ENCODE results near the gene CCDC91. TPM values are rescaled to one million over a fixed set of nuclear protein-coding genes. Genes with fewer than 3 reads are reported as not detected.

The CCDC91 gene
- total and polyA plus RNA-seq, 2 donors from 2014 or later: 17.5 to 35.7 TPM

DNA sequence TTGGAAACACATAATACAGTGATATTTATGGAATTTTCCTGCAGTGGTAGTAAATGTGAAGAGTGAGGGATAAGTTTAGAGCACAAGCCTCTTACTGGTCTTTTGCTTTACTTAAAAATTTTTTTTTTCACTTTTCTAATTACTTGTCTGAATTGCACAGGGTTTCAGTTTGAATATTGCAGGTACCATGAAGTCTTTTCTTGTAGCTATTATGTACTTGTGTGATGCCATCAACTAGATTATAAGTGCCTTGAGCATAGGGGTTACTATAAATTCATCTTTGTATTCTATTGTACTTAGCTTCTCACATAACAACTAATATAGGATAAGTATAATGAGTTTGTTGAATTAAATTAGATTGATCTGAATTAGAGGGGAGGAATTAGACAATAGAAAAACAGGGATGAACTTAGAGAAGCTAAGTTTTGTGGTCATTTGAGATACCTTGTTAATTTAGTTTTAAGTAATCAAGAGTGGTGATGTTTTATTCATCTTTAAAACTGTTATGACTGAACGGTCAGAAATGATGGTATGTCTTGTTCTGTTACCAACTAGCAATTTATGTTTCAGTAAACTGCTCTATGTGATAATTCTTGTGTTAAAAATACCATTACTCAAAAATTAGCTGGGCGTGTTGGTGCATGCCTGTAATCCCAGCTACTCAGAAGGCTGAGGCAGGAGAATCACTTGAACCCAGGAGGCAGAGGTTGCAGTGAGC lies 42.1 kb downstream of the CCDC91 start:
- TF ChIP-seq, protein P1, sequence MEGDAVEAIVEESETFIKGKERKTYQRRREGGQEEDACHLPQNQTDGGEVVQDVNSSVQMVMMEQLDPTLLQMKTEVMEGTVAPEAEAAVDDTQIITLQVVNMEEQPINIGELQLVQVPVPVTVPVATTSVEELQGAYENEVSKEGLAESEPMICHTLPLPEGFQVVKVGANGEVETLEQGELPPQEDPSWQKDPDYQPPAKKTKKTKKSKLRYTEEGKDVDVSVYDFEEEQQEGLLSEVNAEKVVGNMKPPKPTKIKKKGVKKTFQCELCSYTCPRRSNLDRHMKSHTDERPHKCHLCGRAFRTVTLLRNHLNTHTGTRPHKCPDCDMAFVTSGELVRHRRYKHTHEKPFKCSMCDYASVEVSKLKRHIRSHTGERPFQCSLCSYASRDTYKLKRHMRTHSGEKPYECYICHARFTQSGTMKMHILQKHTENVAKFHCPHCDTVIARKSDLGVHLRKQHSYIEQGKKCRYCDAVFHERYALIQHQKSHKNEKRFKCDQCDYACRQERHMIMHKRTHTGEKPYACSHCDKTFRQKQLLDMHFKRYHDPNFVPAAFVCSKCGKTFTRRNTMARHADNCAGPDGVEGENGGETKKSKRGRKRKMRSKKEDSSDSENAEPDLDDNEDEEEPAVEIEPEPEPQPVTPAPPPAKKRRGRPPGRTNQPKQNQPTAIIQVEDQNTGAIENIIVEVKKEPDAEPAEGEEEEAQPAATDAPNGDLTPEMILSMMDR (IDR thresholded peaks at IDR 0.05; ENCODE audit: borderline replicate concordance, extremely low read depth, insufficient read depth): no peak
- DNase-seq: no peak
- H3K36me3 ChIP-seq (ENCODE audit: control insufficient read depth in 2 of 3, insufficient read depth in 3 of 3, low read length in 3 of 3): no peaks in the 10 kb centered on the region
- no peak overlapping the region for H3K27ac ChIP-seq (ENCODE audit: low read depth in 2 of 2, low read length in 2 of 2)
- no peak overlapping the region for H3K4me3 ChIP-seq (ENCODE audit: low read length in 3 of 3)
- no peak for FAIRE-seq
- intact Hi-C loops (cut with DNase I): no loop called here
- H3K4me1 ChIP-seq (ENCODE audit: control insufficient read depth in 2 of 3, insufficient read depth in 2 of 3, low read depth in 1 of 3, low read length in 3 of 3): no peaks in the 10 kb centered on the region
- no peaks in the 10 kb centered on the region for H3K9me3 ChIP-seq (ENCODE audit: control insufficient read depth in 2 of 3, insufficient read depth in 1 of 3, low read length in 3 of 3)
- no peaks in the 10 kb centered on the region for H3K27me3 ChIP-seq (ENCODE audit: control insufficient read depth, insufficient read depth, low read length)
- no peak overlapping the region for H3K9ac ChIP-seq (ENCODE audit: low read length in 3 of 3)

DNA sequence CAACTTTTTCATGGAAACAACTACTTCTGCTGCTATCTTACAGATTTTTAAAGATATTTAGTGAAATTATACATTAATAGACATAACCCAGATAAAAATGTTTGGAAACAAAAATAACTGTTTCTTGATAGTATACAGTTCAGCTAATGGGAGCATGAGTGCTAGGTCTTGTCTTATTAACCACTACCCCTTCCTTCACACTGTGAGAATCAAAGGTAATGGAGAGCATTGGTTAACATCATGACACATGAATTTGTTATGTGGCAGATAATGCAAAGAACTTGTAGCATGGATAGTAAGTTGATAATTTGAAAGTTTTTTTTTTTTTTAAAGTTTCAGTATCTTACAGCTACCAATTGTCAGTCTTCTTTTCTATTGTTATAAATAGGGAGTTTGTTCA lies 44.2 kb downstream of the CCDC91 start:
- intact Hi-C loops (cut with DNase I): no loop called here
- Histone ChIP-seq H3K4me1 (ENCODE audit: control insufficient read depth in 2 of 3, insufficient read depth in 2 of 3, low read depth in 1 of 3, low read length in 3 of 3) (no peaks in the 10 kb centered on the region), H3K9me3 (ENCODE audit: control insufficient read depth in 2 of 3, insufficient read depth in 1 of 3, low read length in 3 of 3) (no peaks in the 10 kb centered on the region)

DNA sequence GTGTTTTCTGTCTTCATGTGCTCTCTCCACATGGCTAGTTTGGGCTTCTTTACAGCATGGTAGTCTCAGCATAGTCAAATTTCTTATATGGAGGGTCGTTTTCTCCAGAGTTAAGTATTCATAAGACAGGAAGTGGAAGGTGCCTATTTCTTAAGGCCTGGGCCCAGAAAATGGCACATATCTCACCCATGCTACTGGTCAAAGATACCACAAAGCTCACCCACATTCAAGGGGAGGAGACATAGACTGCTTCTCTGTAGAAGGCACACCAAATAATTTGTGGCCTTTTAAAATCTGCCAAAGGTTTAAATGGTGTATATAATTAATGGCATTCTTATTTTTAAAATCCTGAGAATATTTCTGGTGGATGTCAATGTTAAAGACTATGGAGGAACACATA lies 44.8 kb downstream of the CCDC91 start:
- no peaks in the 10 kb centered on the region for H3K4me1 ChIP-seq (ENCODE audit: control insufficient read depth in 2 of 3, insufficient read depth in 2 of 3, low read depth in 1 of 3, low read length in 3 of 3)
- no peak for FAIRE-seq
- no peak for DNase-seq
- no peaks in the 10 kb centered on the region for H3K36me3 ChIP-seq (ENCODE audit: control insufficient read depth in 2 of 3, insufficient read depth in 3 of 3, low read length in 3 of 3)
- TF ChIP-seq, protein P1 (IDR thresholded peaks at IDR 0.05; ENCODE audit: borderline replicate concordance, extremely low read depth, insufficient read depth): no peak
- H3K9me3 ChIP-seq (ENCODE audit: control insufficient read depth in 2 of 3, insufficient read depth in 1 of 3, low read length in 3 of 3): no peaks in the 10 kb centered on the region
- no peak overlapping the region for H3K27ac ChIP-seq (ENCODE audit: low read depth in 2 of 2, low read length in 2 of 2)
- no peaks in the 10 kb centered on the region for H3K27me3 ChIP-seq (ENCODE audit: control insufficient read depth, insufficient read depth, low read length)
- no peak overlapping the region for H3K4me3 ChIP-seq (ENCODE audit: low read length in 3 of 3)
- no peak overlapping the region for H3K9ac ChIP-seq (ENCODE audit: low read length in 3 of 3)
- intact Hi-C loops (cut with DNase I): no loop called here

More for the DNA sequence above, 44.2 kb downstream of the CCDC91 start:
- no peak overlapping the region for H3K27ac ChIP-seq (ENCODE audit: low read depth in 2 of 2, low read length in 2 of 2)
- no peaks in the 10 kb centered on the region for H3K27me3 ChIP-seq (ENCODE audit: control insufficient read depth, insufficient read depth, low read length)
- no peaks in the 10 kb centered on the region for H3K36me3 ChIP-seq (ENCODE audit: control insufficient read depth in 2 of 3, insufficient read depth in 3 of 3, low read length in 3 of 3)
- DNase-seq (no peak), FAIRE-seq (no peak)
- H3K9ac ChIP-seq (ENCODE audit: low read length in 3 of 3): no peak overlapping the region
- TF ChIP-seq, protein P1 (IDR thresholded peaks at IDR 0.05; ENCODE audit: borderline replicate concordance, extremely low read depth, insufficient read depth): no peak
- no peak overlapping the region for H3K4me3 ChIP-seq (ENCODE audit: low read length in 3 of 3)

All from kidney (tissue), 14 donors.